ENCODE results near the gene SIRT7. TPM values are rescaled to one million over a fixed set of nuclear protein-coding genes. Genes with fewer than 3 reads are reported as not detected.

The SIRT7 gene
- polyA plus RNA-seq, 1 experiment = 8.4 TPM

GRCh38 chr17:81884968-81885367 lies 33.0 kb downstream of the SIRT7 start:
- no peak for DNase-seq (ENCODE audit: low read depth)
- CTCF ChIA-PET = interaction anchor here (1.5 to 1.7 kb wide), 2 partner anchors 12 to 13 kb away, joined by 3 to 4 read pairs; no protein-coding TSS in a partner anchor

GRCh38 chr17:81884520-81884919 lies 33.5 kb downstream of the SIRT7 start:
- ChIA-PET CTCF (interaction anchor here (1.5 to 1.6 kb wide), 2 partner anchors 12 to 15 kb away, joined by 4 read pairs; no protein-coding TSS in a partner anchor), POLR2A (no interaction called here)
- Histone ChIP-seq H3K4me3 (ENCODE audit: low read depth, low read length) (no peak overlapping the region), H3K27me3 (ENCODE audit: control insufficient read depth, insufficient read depth, low read length) (no peaks in the 10 kb centered on the region), H3K36me3 (ENCODE audit: control insufficient read depth, insufficient read depth, low read length) (peaks cover 24% of the 10 kb centered on the region)
- DNase-seq (ENCODE audit: low read depth) = no peak
- no peak for TF ChIP-seq CTCF (IDR thresholded peaks at IDR 0.05; ENCODE audit: insufficient read depth, low read depth, low read length)

More at GRCh38 chr17:81884968-81885367, 33.0 kb downstream of the SIRT7 start:
- no peak for TF ChIP-seq CTCF (IDR thresholded peaks at IDR 0.05; ENCODE audit: insufficient read depth, low read depth, low read length)
- POLR2A ChIA-PET = no interaction called here
- H3K4me3 ChIP-seq (ENCODE audit: low read depth, low read length) = no peak overlapping the region
- H3K27me3 ChIP-seq (ENCODE audit: control insufficient read depth, insufficient read depth, low read length) = no peaks in the 10 kb centered on the region
- H3K36me3 ChIP-seq (ENCODE audit: control insufficient read depth, insufficient read depth, low read length) = peaks cover 24% of the 10 kb centered on the region

GRCh38 chr17:81879121-81879520 lies 38.9 kb downstream of the SIRT7 start:
- ChIA-PET POLR2A (no interaction called here), CTCF (interaction anchor here (1.4 kb wide), 1 partner anchor 10 kb away, joined by 7 read pairs; no protein-coding TSS in a partner anchor)
- Histone ChIP-seq H3K36me3 (ENCODE audit: control insufficient read depth, insufficient read depth, low read length) (0 out of 2 replicates have a peak, but pooled peaks cover 3% of the 10 kb centered on the region), H3K27me3 (ENCODE audit: control insufficient read depth, insufficient read depth, low read length) (no peaks in the 10 kb centered on the region), H3K4me3 (ENCODE audit: low read depth, low read length) (no peak overlapping the region)
- no peak for TF ChIP-seq CTCF (IDR thresholded peaks at IDR 0.05; ENCODE audit: insufficient read depth, low read depth, low read length)
- DNase-seq (ENCODE audit: low read depth) = no peak

GRCh38 chr17:81878294-81878693 lies 39.7 kb downstream of the SIRT7 start:
- POLR2A ChIA-PET = no interaction called here
- CTCF ChIA-PET = interaction anchor here (0.7 kb wide), 1 partner anchor 81 kb away, joined by 3 read pairs; no protein-coding TSS in a partner anchor

GRCh38 chr17:81877569-81877968 lies 40.4 kb downstream of the SIRT7 start:
- H3K36me3 ChIP-seq (ENCODE audit: control insufficient read depth, insufficient read depth, low read length) = 0 out of 2 replicates have a peak, but pooled peaks cover 5% of the 10 kb centered on the region
- no peaks in the 10 kb centered on the region for H3K27me3 ChIP-seq (ENCODE audit: control insufficient read depth, insufficient read depth, low read length)
- no peak for DNase-seq (ENCODE audit: low read depth)
- ChIA-PET POLR2A (no interaction called here), CTCF (interaction anchor here (0.7 kb wide), 1 partner anchor 82 kb away, joined by 3 read pairs; no protein-coding TSS in a partner anchor)
- H3K4me3 ChIP-seq (ENCODE audit: low read depth, low read length) = no peak overlapping the region
- no peak for TF ChIP-seq CTCF (IDR thresholded peaks at IDR 0.05; ENCODE audit: insufficient read depth, low read depth, low read length)

More at GRCh38 chr17:81878294-81878693, 39.7 kb downstream of the SIRT7 start:
- no peak for DNase-seq (ENCODE audit: low read depth)
- 0 out of 2 replicates have a peak, but pooled peaks cover 5% of the 10 kb centered on the region for H3K36me3 ChIP-seq (ENCODE audit: control insufficient read depth, insufficient read depth, low read length)
- TF ChIP-seq CTCF (IDR thresholded peaks at IDR 0.05; ENCODE audit: insufficient read depth, low read depth, low read length) = no peak
- no peak overlapping the region for H3K4me3 ChIP-seq (ENCODE audit: low read depth, low read length)
- H3K27me3 ChIP-seq (ENCODE audit: control insufficient read depth, insufficient read depth, low read length) = no peaks in the 10 kb centered on the region

Measured in BJ (cell line).